GM23248 (cell line): ENCODE data around the gene IQCF5.

ENCODE experiments used
- EZH2 ChIP-seq: fragments of 200-600 bp; sonication (generic); IDR thresholded peaks from 2 replicates; pipeline ENCODE4 v1.6.1; 2018; ENCODE audit warnings: antibody characterized with exemption, mild to moderate bottlenecking; ENCODE audit not compliant: insufficient read depth, poor library complexity, severe bottlenecking
- EZH2phosphoT487 ChIP-seq: fragments of 200-600 bp; sonication (generic); IDR thresholded peaks from 2 replicates; pipeline ENCODE4 v1.6.1; 2018; ENCODE audit warnings: antibody characterized with exemption, moderate library complexity, mild to moderate bottlenecking, low read depth; ENCODE audit not compliant: insufficient read depth

DNA sequence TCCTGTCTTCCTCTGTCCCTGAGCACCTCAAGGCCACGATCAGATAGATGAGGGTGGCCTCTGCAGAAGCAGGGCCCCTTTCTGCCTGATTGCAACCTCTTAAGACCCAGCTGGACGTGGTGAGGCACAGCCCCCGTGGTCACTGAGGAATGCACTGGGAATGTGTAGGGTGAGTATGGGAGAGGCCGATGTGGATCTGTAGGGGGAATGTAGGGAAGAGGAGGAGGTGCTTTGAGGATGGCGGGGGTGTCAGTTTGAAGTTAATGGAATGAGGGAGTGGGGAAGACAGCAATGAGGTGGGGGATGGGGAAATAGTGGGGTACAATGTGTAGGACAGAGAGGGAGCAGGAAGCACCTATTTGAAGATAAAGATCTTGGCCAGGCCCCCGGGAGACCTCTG is 785 bp upstream of the IQCF5 start:
- TF ChIP-seq EZH2phosphoT487, result no peak
- no peak for TF ChIP-seq EZH2
